SU-DHL-6 (cell line): ENCODE data around the gene OR4F6.

Source experiments
- H2AFZ ChIP-seq: fragments of 200-600 bp; sonication (generic); 2 replicates; pipeline ENCODE4 v1.6.1; 2014; ENCODE audit warnings: low read depth, mild to moderate bottlenecking, moderate library complexity, mixed read lengths, antibody characterized with exemption, low read length; ENCODE audit not compliant: severe bottlenecking
- H3F3A ChIP-seq: fragments of 200-600 bp; shearing (Covaris generic); 2 replicates; pipeline ENCODE4 v1.6.0; 2016; ENCODE audit warnings: antibody characterized with exemption, mild to moderate bottlenecking; ENCODE audit not compliant: insufficient read depth
- H3K27ac ChIP-seq: fragments of 200-600 bp; sonication (generic); 2 replicates; pipeline ENCODE4 v1.5.1; 2016; ENCODE audit warnings: low read depth, mild to moderate bottlenecking, low read length, moderate library complexity, mixed read lengths
- H3K27me3 ChIP-seq: fragments of 200-600 bp; sonication (generic), shearing (Covaris generic); 2 replicates; pipeline ENCODE4 v1.6.0; 2014; ENCODE audit warnings: mild to moderate bottlenecking, low read length
- H3K36me3 ChIP-seq: fragments of 200-600 bp; sonication (generic); 2 replicates; pipeline ENCODE4 v1.6.1; 2014; ENCODE audit warnings: mild to moderate bottlenecking, low read length, mixed read lengths
- H3K4me2 ChIP-seq: fragments of 300-600, 200-600 bp; shearing (Covaris generic), sonication (generic); 2 replicates; pipeline ENCODE4 v1.6.0; 2014; ENCODE audit warnings: low read length, low read depth, mild to moderate bottlenecking; ENCODE audit not compliant: poor library complexity, severe bottlenecking
- H3K4me3 ChIP-seq: fragments of 200-600 bp; sonication (generic); 2 replicates; pipeline ENCODE4 v1.5.1; 2014; ENCODE audit warnings: antibody characterized with exemption, low read length, mild to moderate bottlenecking, mixed read lengths; ENCODE audit not compliant: insufficient read depth, poor library complexity, severe bottlenecking
- H3K79me2 ChIP-seq: fragments of 200-600 bp; sonication (generic); 2 replicates; pipeline ENCODE4 v1.6.1; 2014; ENCODE audit warnings: mild to moderate bottlenecking, low read length, moderate library complexity; ENCODE audit not compliant: insufficient read depth
- H3K9ac ChIP-seq: fragments of 200-600 bp; sonication (generic); 2 replicates; pipeline ENCODE4 v1.7.0; 2014; ENCODE audit warnings: mild to moderate bottlenecking, low read length
- H3K9me2 ChIP-seq: fragments of 200-600 bp; sonication (generic); replicated peaks from 2 replicates; pipeline ENCODE4 v1.6.1; 2014; ENCODE audit warnings: low read length; ENCODE audit not compliant: insufficient read depth
- H3K9me3 ChIP-seq: fragments of 200-600 bp; sonication (generic); 2 replicates; pipeline ENCODE4 v1.6.1; 2014; ENCODE audit warnings: low read length, mixed read lengths; ENCODE audit not compliant: insufficient read depth
- H4K20me1 ChIP-seq: fragments of 200-600 bp; sonication (generic); 2 replicates; pipeline ENCODE4 v1.6.1; 2014; ENCODE audit warnings: low read depth, mild to moderate bottlenecking, antibody characterized with exemption, low read length, moderate library complexity, mixed read lengths
- EZH2phosphoT487 ChIP-seq: fragments of 200-600 bp; sonication (generic), shearing (Covaris generic); conservative IDR thresholded peaks from 2 replicates; pipeline ENCODE4 v1.6.1; 2018; ENCODE audit warnings: mild to moderate bottlenecking, antibody characterized with exemption, low read length, moderate library complexity, mixed read lengths
- TF ChIP-seq, protein P1 (sequence below): fragments of 200-600 bp; sonication (generic); IDR thresholded peaks from one replicate; pipeline ENCODE4 v1.5.1; 2017; ENCODE audit warnings: antibody characterized with exemption, mild to moderate bottlenecking, low read length, moderate library complexity; ENCODE audit not compliant: insufficient read depth, poor library complexity, severe bottlenecking

The OR4F6 gene

DNA sequence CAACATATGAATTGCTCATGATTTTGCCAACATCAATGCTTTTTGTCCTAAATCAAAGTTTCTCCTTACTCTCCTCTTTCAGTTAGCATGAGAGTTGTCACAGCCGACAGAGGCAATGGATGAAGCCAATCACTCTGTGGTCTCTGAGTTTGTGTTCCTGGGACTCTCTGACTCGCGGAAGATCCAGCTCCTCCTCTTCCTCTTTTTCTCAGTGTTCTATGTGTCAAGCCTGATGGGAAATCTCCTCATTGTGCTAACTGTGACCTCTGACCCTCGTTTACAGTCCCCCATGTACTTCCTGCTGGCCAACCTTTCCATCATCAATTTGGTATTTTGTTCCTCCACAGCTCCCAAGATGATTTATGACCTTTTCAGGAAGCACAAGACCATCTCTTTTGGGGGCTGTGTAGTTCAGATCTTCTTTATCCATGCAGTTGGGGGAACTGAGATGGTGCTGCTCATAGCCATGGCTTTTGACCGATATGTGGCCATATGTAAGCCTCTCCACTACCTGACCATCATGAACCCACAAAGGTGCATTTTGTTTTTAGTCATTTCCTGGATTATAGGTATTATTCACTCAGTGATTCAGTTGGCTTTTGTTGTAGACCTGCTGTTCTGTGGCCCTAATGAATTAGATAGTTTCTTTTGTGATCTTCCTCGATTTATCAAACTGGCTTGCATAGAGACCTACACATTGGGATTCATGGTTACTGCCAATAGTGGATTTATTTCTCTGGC is 2.5 kb downstream of the OR4F6 start:
- Histone ChIP-seq H4K20me1 (no peaks in the 10 kb centered on the region), H3K9me2 (no peaks in the 10 kb centered on the region), H3K4me2 (no peak overlapping the region), H3K9me3 (no peaks in the 10 kb centered on the region), H3K27ac (no peak overlapping the region), H2AFZ (no peak overlapping the region), H3K36me3 (no peaks in the 10 kb centered on the region), H3K4me3 (no peak overlapping the region), H3K9ac (no peak overlapping the region), H3K79me2 (no peaks in the 10 kb centered on the region), H3F3A (no peaks in the 10 kb centered on the region; the same call in 1 of the 2 replicates), H3K27me3 (no peaks in the 10 kb centered on the region)
- no peak for TF ChIP-seq EZH2phosphoT487
- TF ChIP-seq, protein P1, sequence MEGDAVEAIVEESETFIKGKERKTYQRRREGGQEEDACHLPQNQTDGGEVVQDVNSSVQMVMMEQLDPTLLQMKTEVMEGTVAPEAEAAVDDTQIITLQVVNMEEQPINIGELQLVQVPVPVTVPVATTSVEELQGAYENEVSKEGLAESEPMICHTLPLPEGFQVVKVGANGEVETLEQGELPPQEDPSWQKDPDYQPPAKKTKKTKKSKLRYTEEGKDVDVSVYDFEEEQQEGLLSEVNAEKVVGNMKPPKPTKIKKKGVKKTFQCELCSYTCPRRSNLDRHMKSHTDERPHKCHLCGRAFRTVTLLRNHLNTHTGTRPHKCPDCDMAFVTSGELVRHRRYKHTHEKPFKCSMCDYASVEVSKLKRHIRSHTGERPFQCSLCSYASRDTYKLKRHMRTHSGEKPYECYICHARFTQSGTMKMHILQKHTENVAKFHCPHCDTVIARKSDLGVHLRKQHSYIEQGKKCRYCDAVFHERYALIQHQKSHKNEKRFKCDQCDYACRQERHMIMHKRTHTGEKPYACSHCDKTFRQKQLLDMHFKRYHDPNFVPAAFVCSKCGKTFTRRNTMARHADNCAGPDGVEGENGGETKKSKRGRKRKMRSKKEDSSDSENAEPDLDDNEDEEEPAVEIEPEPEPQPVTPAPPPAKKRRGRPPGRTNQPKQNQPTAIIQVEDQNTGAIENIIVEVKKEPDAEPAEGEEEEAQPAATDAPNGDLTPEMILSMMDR = no peak

DNA sequence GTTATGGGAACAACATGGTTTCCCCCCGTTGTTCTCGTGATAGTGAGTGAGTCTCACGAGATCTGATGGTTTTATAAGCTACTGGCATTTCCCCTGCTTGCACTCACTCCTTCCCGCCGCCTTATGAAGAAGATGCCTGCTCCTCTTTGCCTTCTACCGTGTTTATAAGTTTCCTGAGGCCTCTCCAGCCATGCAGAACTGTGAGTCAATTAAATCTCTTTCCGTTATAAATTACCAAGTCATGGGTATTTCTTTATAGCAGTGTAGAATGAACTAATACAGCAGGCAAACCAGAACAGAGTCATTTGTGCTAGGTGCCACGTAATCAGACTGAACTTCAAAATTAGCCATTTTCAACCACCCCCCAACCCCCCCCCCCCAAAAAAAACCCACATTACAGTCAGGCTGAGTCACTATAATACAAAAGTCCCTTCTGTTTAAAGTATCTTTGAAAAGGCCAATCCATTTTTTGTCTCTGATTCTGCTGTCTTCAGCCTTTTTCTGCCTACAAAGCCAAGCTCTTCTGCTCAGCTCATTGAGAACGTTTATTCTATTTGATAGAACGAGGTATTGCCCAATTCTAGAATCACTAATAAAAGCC is 4.1 kb downstream of the OR4F6 start:
- Histone ChIP-seq H3K9ac (no peak overlapping the region), H3K4me2 (no peak overlapping the region), H3K79me2 (no peaks in the 10 kb centered on the region), H3K27ac (no peak overlapping the region), H3F3A (no peaks in the 10 kb centered on the region; the same call in 1 of the 2 replicates), H2AFZ (no peak overlapping the region), H3K4me3 (no peak overlapping the region), H4K20me1 (no peaks in the 10 kb centered on the region), H3K27me3 (no peaks in the 10 kb centered on the region), H3K36me3 (no peaks in the 10 kb centered on the region), H3K9me3 (no peaks in the 10 kb centered on the region), H3K9me2 (no peaks in the 10 kb centered on the region)
- TF ChIP-seq, protein P1 = no peak
- no peak for TF ChIP-seq EZH2phosphoT487

DNA sequence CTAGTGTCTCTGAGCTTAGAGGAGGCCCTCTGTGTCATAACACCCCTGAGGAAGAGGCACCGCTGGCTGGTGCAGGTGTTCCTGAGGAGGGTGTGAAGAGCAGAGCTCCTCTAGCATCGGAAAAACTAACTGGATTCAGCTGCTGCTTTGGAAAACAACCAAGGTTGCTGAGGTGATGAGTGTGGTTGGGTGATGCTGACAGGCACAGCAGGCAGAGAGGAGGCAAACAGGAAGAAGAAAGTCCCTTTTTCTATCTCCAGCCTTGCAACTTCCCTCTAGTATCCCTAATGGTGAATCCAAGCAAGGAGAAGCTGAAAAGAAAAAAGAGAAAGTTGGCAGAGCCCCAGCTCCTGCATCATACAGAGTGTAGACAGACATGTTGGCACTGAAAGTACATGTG is 4.9 kb downstream of the OR4F6 start:
- no peaks in the 10 kb centered on the region for H3K36me3 ChIP-seq
- no peaks in the 10 kb centered on the region for H3K9me3 ChIP-seq
- H2AFZ ChIP-seq = no peak overlapping the region
- TF ChIP-seq EZH2phosphoT487 = no peak
- TF ChIP-seq, protein P1 = no peak
- no peaks in the 10 kb centered on the region; the same call in 1 of the 2 replicates for H3F3A ChIP-seq
- no peak overlapping the region for H3K27ac ChIP-seq
- no peak overlapping the region for H3K4me2 ChIP-seq
- no peaks in the 10 kb centered on the region for H3K27me3 ChIP-seq
- no peaks in the 10 kb centered on the region for H3K9me2 ChIP-seq
- no peak overlapping the region for H3K4me3 ChIP-seq
- H4K20me1 ChIP-seq = no peaks in the 10 kb centered on the region
- H3K9ac ChIP-seq = no peak overlapping the region
- H3K79me2 ChIP-seq = no peaks in the 10 kb centered on the region
